IMR-90 (cell line): ENCODE data around the gene CD81. TPM values are rescaled to one million over a fixed set of nuclear protein-coding genes. Genes with fewer than 3 reads are reported as not detected.
A peak's percentile ranks its signal among the peaks of the same experiment; 100 is the strongest.

Experiments
- ATAC-seq: fragments of 200-7000 bp; cut with Tn5 transposase; 2 replicates; pipeline ENCODE4 v1.9.1; 2020; ENCODE audit warnings: low read depth, mild to moderate bottlenecking, moderate library complexity
- BruUV-seq: library from RNA; stranded (reverse); fragments of 400-500 nt; replicated peaks from 2 replicates; lab custom pipeline; 2021; lab: Mats Ljungman, UMichigan
- CTCF ChIA-PET: fragments of 300-600 bp; formaldehyde crosslinking; extraction: SDS; loops from one replicate; lab custom pipeline; 2021; ENCODE audit warnings: antibody characterized with exemption; lab: Yijun Ruan, JAX
- POLR2A ChIA-PET: fragments of 300-600 bp; sonication (Branson Sonifier 250); formaldehyde crosslinking; loops from one replicate; lab custom pipeline; 2022; ENCODE audit warnings: antibody characterized with exemption; ENCODE audit not compliant: unreplicated experiment; lab: Charles Lee
- DNase-seq: peaks from one replicate; pipeline ENCODE4 v3.0.0; 2013
- H2AFZ ChIP-seq: replicated peaks from 2 replicates; pipeline ENCODE3; 2013; ENCODE audit warnings: low read length, mild to moderate bottlenecking; ENCODE audit not compliant: poor library complexity
- H2AK5ac ChIP-seq: 2 replicates; pipeline ENCODE4 v1.6.1; 2013; ENCODE audit warnings: low read depth, low read length, inconsistent platforms
- H2AK9ac ChIP-seq: replicated peaks from 2 replicates; pipeline ENCODE3; 2013; ENCODE audit warnings: mild to moderate bottlenecking, low read depth, low read length, moderate library complexity; ENCODE audit not compliant: poor library complexity
- H2BK120ac ChIP-seq: 2 replicates; pipeline ENCODE4 v1.6.1; 2013; ENCODE audit warnings: low read depth, low read length, inconsistent platforms
- H2BK15ac ChIP-seq: 3 replicates; pipeline ENCODE4 v1.6.1; 2013; ENCODE audit warnings: low read depth, low read length, inconsistent platforms
- H2BK20ac ChIP-seq: 2 replicates; pipeline ENCODE4 v1.6.1; 2013; ENCODE audit warnings: low read depth, mild to moderate bottlenecking, inconsistent platforms, low read length, moderate library complexity
- H2BK5ac ChIP-seq: 2 replicates; pipeline ENCODE4 v1.6.1; 2013; ENCODE audit warnings: mild to moderate bottlenecking, low read depth, low read length, inconsistent platforms; ENCODE audit not compliant: poor library complexity, severe bottlenecking
- H3K14ac ChIP-seq: replicated peaks from 2 replicates; pipeline ENCODE4 v1.6.1; 2013; ENCODE audit warnings: low read depth, low read length, inconsistent platforms
- H3K18ac ChIP-seq: 2 replicates; pipeline ENCODE4 v1.6.1; 2013; ENCODE audit warnings: low read depth, low read length, control low read depth
- H3K23ac ChIP-seq: 2 replicates; pipeline ENCODE4 v1.6.1; 2013; ENCODE audit warnings: low read depth, low read length, inconsistent platforms
- H3K27ac ChIP-seq: 2 replicates; pipeline ENCODE4 v1.5.1; 2013; ENCODE audit warnings: mild to moderate bottlenecking, control low read depth, low read length; ENCODE audit not compliant: insufficient read depth
- H3K27me3 ChIP-seq: 2 replicates; pipeline ENCODE4 v1.6.1; 2013; ENCODE audit warnings: low read length; ENCODE audit not compliant: control insufficient read depth, insufficient read depth
- H3K36me3 ChIP-seq: 2 replicates; pipeline ENCODE4 v1.6.1; 2013; ENCODE audit warnings: low read length, mixed read lengths; ENCODE audit not compliant: control insufficient read depth, insufficient read depth
- H3K4ac ChIP-seq: 2 replicates; pipeline ENCODE4 v1.6.1; 2013; ENCODE audit warnings: low read depth, low read length, inconsistent platforms
- H3K4me1 ChIP-seq: 2 replicates; pipeline ENCODE4 v1.6.1; 2013; ENCODE audit warnings: low read length, mixed read lengths; ENCODE audit not compliant: control insufficient read depth, insufficient read depth
- H3K4me2 ChIP-seq: 2 replicates; pipeline ENCODE4 v1.6.1; 2013; ENCODE audit warnings: low read depth, mild to moderate bottlenecking, control low read depth, low read length, moderate library complexity
- H3K4me3 ChIP-seq: 2 replicates; pipeline ENCODE4 v1.5.1; 2013; ENCODE audit warnings: low read depth, mild to moderate bottlenecking, control low read depth, low read length, moderate library complexity; ENCODE audit not compliant: insufficient read depth
- H3K56ac ChIP-seq: 2 replicates; pipeline ENCODE4 v1.6.1; 2013; ENCODE audit warnings: low read length, inconsistent platforms; ENCODE audit not compliant: insufficient read depth; ENCODE audit errors: extremely low read depth
- H3K79me1 ChIP-seq, 2 experiments: 2 replicates each; pipeline ENCODE4 v1.6.1; 2013; ENCODE audit warnings: low read length in 2 of 2, inconsistent platforms in 1 of 2, low read depth in 1 of 2
- H3K9ac ChIP-seq: 2 replicates; pipeline ENCODE4 v1.6.1; 2013; ENCODE audit warnings: low read depth, low read length, control low read depth
- H3K9me1 ChIP-seq: 2 replicates; pipeline ENCODE4 v1.6.1; 2013; ENCODE audit warnings: low read length, inconsistent platforms; ENCODE audit not compliant: insufficient read depth
- H3K9me3 ChIP-seq: 2 replicates; pipeline ENCODE4 v1.6.1; 2013; ENCODE audit warnings: low read length; ENCODE audit not compliant: control insufficient read depth, insufficient read depth
- H4K20me1 ChIP-seq: 2 replicates; pipeline ENCODE4 v1.6.1; 2013; ENCODE audit warnings: low read length, inconsistent platforms; ENCODE audit not compliant: insufficient read depth
- H4K5ac ChIP-seq: 2 replicates; pipeline ENCODE4 v1.6.1; 2013; ENCODE audit warnings: mild to moderate bottlenecking, low read depth, low read length, control low read depth
- H4K8ac ChIP-seq, 2 experiments: 2 replicates each; pipeline ENCODE4 v1.6.1; 2013; ENCODE audit warnings: low read depth in 2 of 2, low read length in 2 of 2, control low read depth in 1 of 2, inconsistent platforms in 1 of 2
- H4K91ac ChIP-seq: 2 replicates; pipeline ENCODE4 v1.6.1; 2013; ENCODE audit warnings: low read depth, low read length, inconsistent platforms; ENCODE audit not compliant: insufficient read depth
- CEBPB ChIP-seq: IDR thresholded peaks from 2 replicates; pipeline ENCODE4 v1.6.1; 2012; ENCODE audit warnings: low read depth, low read length, improper control_type of control experiment
- CHD1 ChIP-seq: IDR thresholded peaks from 2 replicates; pipeline ENCODE4 v1.6.1; 2012; ENCODE audit warnings: low read depth, low read length, improper control_type of control experiment
- CTCF ChIP-seq: conservative IDR thresholded peaks from 2 replicates; pipeline ENCODE4 v1.5.1; 2012; ENCODE audit warnings: mild to moderate bottlenecking, low read depth, low read length, improper control_type of control experiment
- ELK1 ChIP-seq: fragments of 150-350 bp; IDR thresholded peaks from 2 replicates; pipeline ENCODE4 v1.6.1; 2016; ENCODE audit warnings: low read depth, mild to moderate bottlenecking, low read length, moderate library complexity, borderline replicate concordance
- FOS ChIP-seq: fragments of 150-350 bp; IDR thresholded peaks from 2 replicates; pipeline ENCODE4 v1.6.1; 2016; ENCODE audit warnings: low read depth, low read length
- MAFK ChIP-seq: IDR thresholded peaks from 2 replicates; pipeline ENCODE4 v1.6.1; 2012; ENCODE audit warnings: low read depth, low read length, improper control_type of control experiment
- MAZ ChIP-seq: IDR thresholded peaks from 2 replicates; pipeline ENCODE4 v1.6.1; 2012; ENCODE audit warnings: low read depth, mild to moderate bottlenecking, low read length, improper control_type of control experiment, moderate library complexity, borderline replicate concordance
- NFE2L2 ChIP-seq: fragments of 150-350 bp; IDR thresholded peaks from 2 replicates; pipeline ENCODE4 v1.6.1; 2016; ENCODE audit warnings: low read depth, mild to moderate bottlenecking, low read length
- RAD21 ChIP-seq: IDR thresholded peaks from 2 replicates; pipeline ENCODE4 v1.6.1; 2012; ENCODE audit warnings: low read length, improper control_type of control experiment
- RCOR1 ChIP-seq: IDR thresholded peaks from 2 replicates; pipeline ENCODE4 v1.6.1; 2012; ENCODE audit warnings: mild to moderate bottlenecking, low read length, improper control_type of control experiment; ENCODE audit not compliant: insufficient replicate concordance
- SMC3 ChIP-seq: fragments of 150-350 bp; IDR thresholded peaks from 2 replicates; pipeline ENCODE4 v1.6.1; 2016; ENCODE audit warnings: low read depth, mild to moderate bottlenecking, antibody characterized with exemption, low read length, moderate library complexity
- USF2 ChIP-seq: fragments of 150-350 bp; IDR thresholded peaks from 2 replicates; pipeline ENCODE4 v1.6.1; 2017; ENCODE audit warnings: mild to moderate bottlenecking, antibody characterized with exemption, low read length, low read depth
- whole genome bisulfite sequencing, 2 experiments: methylation state at CpG; one replicate each; pipeline versions ENCODE4 v1.1.5 to v1.1.7; 2013; ENCODE audit warnings: missing lambda C conversion rate in 2 of 2; ENCODE audit not compliant: insufficient read length in 1 of 2; ENCODE audit errors: extremely low coverage in 2 of 2; 5-methylcytosine and 5-hydroxymethylcytosine counted together
- dilution Hi-C: fragments of 300-500 bp; cut with HindIII; formaldehyde crosslinking; loops from one replicate; pipeline ENCODE4 v1.14.3; 2018; ENCODE audit warnings: low sequenced_read_pairs; ENCODE audit not compliant: unreplicated experiment
- in situ Hi-C: fragments of 300-500 bp; cut with MboI; formaldehyde crosslinking; loops from 3 replicates; pipeline ENCODE4 v1.14.3; 2019; ENCODE audit warnings: low sequenced_read_pairs, inconsistent platforms, mixed read lengths
- intact Hi-C: fragments of 100-400 bp; cut with micrococcal nuclease; formaldehyde crosslinking; loops from 2 replicates; pipeline ENCODE4 v1.10.0; 2022
- polyA plus RNA-seq, 3 experiments: library from polyadenylated mRNA; depleted of rRNA; stranded (reverse); fragments of >200 nt; gene quantifications; 2 replicates each; pipeline ENCODE4 v1.2.3, GENCODE V29; 2012; ENCODE audit warnings: low replicate concordance in 1 of 3
- total RNA-seq: library from RNA; depleted of rRNA; stranded (reverse); fragments of >200 nt; gene quantifications from 2 replicates; pipeline ENCODE4 v1.2.3, GENCODE V29; 2012

Gene CD81
- total and polyA plus RNA-seq, 2 of the 4 experiments (the other 2 are of a cell fraction), result 159 to 689 TPM

- no peak overlapping the region for H2BK120ac ChIP-seq
- ATAC-seq (no peak), DNase-seq (no peak)
- no peak overlapping the region for H4K5ac ChIP-seq
- H3K27ac ChIP-seq, result no peak overlapping the region
- peak overlapping the region; percentile 81 for H2AK9ac ChIP-seq
- intact Hi-C loops (no loop called here), in situ Hi-C loops (no loop called here), dilution Hi-C loops (no loop called here)
- no peak for TF ChIP-seq FOS
- TF ChIP-seq SMC3, result no peak
- no peak for TF ChIP-seq USF2
- no peak for TF ChIP-seq CHD1
- TF ChIP-seq MAZ, result no peak
- no peak for TF ChIP-seq CTCF
- TF ChIP-seq NFE2L2, result no peak
- no peak for TF ChIP-seq CEBPB
- no peak for TF ChIP-seq MAFK
- no peak for TF ChIP-seq RCOR1
- TF ChIP-seq RAD21, result no peak
- TF ChIP-seq ELK1, result no peak
- H2BK15ac ChIP-seq, result no peak overlapping the region
- no peak overlapping the region for H2BK5ac ChIP-seq
- H3K14ac ChIP-seq, result no peak overlapping the region
- no peak overlapping the region for H4K8ac ChIP-seq
- H2BK20ac ChIP-seq, result no peak overlapping the region
- peaks cover 9% of the 10 kb centered on the region for H3K4me1 ChIP-seq
- no peak overlapping the region for H3K23ac ChIP-seq
- peaks cover 3 to 36% of the 10 kb centered on the region in 2 experiments; a peak in 3 of 4 replicates for H3K79me1 ChIP-seq
- 100% methylated on average over 1 of the region's 13 CpGs; no CpG with 5 or more reads in 1 of the 2 experiments for WGBS, 2 experiments
- H3K18ac ChIP-seq, result no peak overlapping the region
- H3K9ac ChIP-seq, result no peak overlapping the region
- peak overlapping the region; percentile 90; the same call in 1 of the 2 replicates for H3K4me3 ChIP-seq
- no peaks in the 10 kb centered on the region for H4K20me1 ChIP-seq
- no peaks in the 10 kb centered on the region for H3K9me3 ChIP-seq
- H4K91ac ChIP-seq, result no peak overlapping the region
- H3K4me2 ChIP-seq, result peak overlapping the region; percentile 85; the same call in 1 of the 2 replicates
- POLR2A ChIA-PET, result no interaction called here
- no peak overlapping the region for H3K4ac ChIP-seq
- H3K9me1 ChIP-seq, result no peaks in the 10 kb centered on the region
- no peak overlapping the region for H2AK5ac ChIP-seq
- no peaks in the 10 kb centered on the region; the same call in 1 of the 2 replicates for H3K27me3 ChIP-seq
- H3K56ac ChIP-seq, result no peak overlapping the region
- CTCF ChIA-PET, result no interaction called here
- no peak overlapping the region for H2AFZ ChIP-seq
- H3K36me3 ChIP-seq, result peaks cover 20% of the 10 kb centered on the region
- BruUV-seq, result no TSS peak
Observed at GRCh38 chr11:2402106-2402505, 25.0 kb downstream of the CD81 start.
